Mesenchymal stem cell (in vitro differentiated cells and primary cell): ENCODE data around the gene PLBD1.

Experiments
- DNase-seq: peaks from one replicate; pipeline ENCODE4 v3.0.0-alpha.2; 2013
- H2AFZ ChIP-seq: one replicate; pipeline ENCODE4 v1.6.1; 2013; ENCODE audit warnings: low read depth, mild to moderate bottlenecking, control low read depth, inconsistent platforms, low read length, moderate library complexity
- H2AK5ac ChIP-seq: 2 replicates; pipeline ENCODE4 v1.6.1; 2013; ENCODE audit warnings: low read length, moderate library complexity, mild to moderate bottlenecking, inconsistent platforms; ENCODE audit not compliant: severe bottlenecking
- H2BK120ac ChIP-seq: one replicate; pipeline ENCODE4 v1.6.1; 2013; ENCODE audit warnings: low read depth, mild to moderate bottlenecking, inconsistent platforms, low read length, moderate library complexity
- H2BK12ac ChIP-seq, 2 experiments: one replicate each; pipeline ENCODE4 v1.6.1; 2013; ENCODE audit warnings: inconsistent platforms in 2 of 2, low read length in 2 of 2, mild to moderate bottlenecking in 2 of 2, moderate library complexity in 2 of 2, control low read depth in 1 of 2
- H2BK15ac ChIP-seq: one replicate; pipeline ENCODE4 v1.6.1; 2013; ENCODE audit warnings: mild to moderate bottlenecking, low read depth, inconsistent platforms; ENCODE audit not compliant: poor library complexity, severe bottlenecking
- H2BK5ac ChIP-seq: 2 replicates; pipeline ENCODE4 v1.6.1; 2013; ENCODE audit warnings: low read depth, mild to moderate bottlenecking, low read length, control low read depth, inconsistent platforms; ENCODE audit not compliant: poor library complexity, severe bottlenecking
- H3K14ac ChIP-seq, 2 experiments: one replicate each; pipeline ENCODE4 v1.6.1; 2013; ENCODE audit warnings: inconsistent platforms in 2 of 2, low read length in 2 of 2, control low read depth in 1 of 2, mild to moderate bottlenecking in 1 of 2, moderate library complexity in 1 of 2
- H3K18ac ChIP-seq, 2 experiments: one replicate each; pipeline ENCODE4 v1.6.1; 2013; ENCODE audit warnings: inconsistent platforms in 2 of 2, low read length in 2 of 2, control low read depth in 1 of 2, low read depth in 1 of 2, mild to moderate bottlenecking in 1 of 2
- H3K23ac ChIP-seq, 2 experiments: one replicate each; pipeline ENCODE4 v1.6.1; 2013; ENCODE audit warnings: inconsistent platforms in 2 of 2, low read length in 2 of 2, mild to moderate bottlenecking in 2 of 2, moderate library complexity in 2 of 2, control low read depth in 1 of 2
- H3K27ac ChIP-seq: 2 replicates; pipeline ENCODE4 v1.5.1; 2013; ENCODE audit warnings: mild to moderate bottlenecking, moderate library complexity, low read length, control low read depth, inconsistent platforms; ENCODE audit not compliant: poor library complexity, severe bottlenecking
- H3K27me3 ChIP-seq, 2 experiments: 2 replicates each; pipeline versions ENCODE4 v1.6.1 to v1.7.0; 2013; ENCODE audit warnings: low read length in 2 of 2, mild to moderate bottlenecking in 2 of 2, moderate library complexity in 2 of 2, control low read depth in 1 of 2, inconsistent platforms in 1 of 2; ENCODE audit not compliant: control insufficient read depth in 1 of 2, insufficient read depth in 1 of 2
- H3K36me3 ChIP-seq, 2 experiments: 2 replicates each; pipeline versions ENCODE4 v1.6.1 to v1.7.0; 2013; ENCODE audit warnings: low read length in 2 of 2, control low read depth in 1 of 2, inconsistent platforms in 1 of 2, low read depth in 1 of 2, mild to moderate bottlenecking in 1 of 2; ENCODE audit not compliant: insufficient read depth in 2 of 2, control insufficient read depth in 1 of 2
- H3K4ac ChIP-seq, 2 experiments: one replicate each; pipeline ENCODE4 v1.6.1; 2013; ENCODE audit warnings: inconsistent platforms in 2 of 2, low read length in 2 of 2, mild to moderate bottlenecking in 2 of 2, moderate library complexity in 2 of 2, control low read depth in 1 of 2, low read depth in 1 of 2
- H3K4me1 ChIP-seq: 2 replicates; pipeline ENCODE4 v1.6.1; 2013; ENCODE audit warnings: low read depth, low read length, control low read depth; ENCODE audit not compliant: control insufficient read depth, insufficient read depth
- H3K4me2 ChIP-seq: 2 replicates; pipeline ENCODE4 v1.6.1; 2013; ENCODE audit warnings: low read length, mild to moderate bottlenecking, inconsistent platforms; ENCODE audit not compliant: poor library complexity, severe bottlenecking
- H3K4me3 ChIP-seq, 2 experiments: 2 replicates each; pipeline versions ENCODE4 v1.5.1 to v1.7.0; 2013; ENCODE audit warnings: low read length in 2 of 2, mild to moderate bottlenecking in 2 of 2, control low read depth in 1 of 2, low read depth in 1 of 2; ENCODE audit not compliant: insufficient read depth in 1 of 2
- H3K79me1 ChIP-seq: replicated peaks from 2 replicates; pipeline ENCODE4 v1.6.1; 2013; ENCODE audit warnings: mild to moderate bottlenecking, control low read depth, low read length, inconsistent platforms; ENCODE audit not compliant: poor library complexity, severe bottlenecking
- H3K9ac ChIP-seq: 2 replicates; pipeline ENCODE4 v1.7.0; 2013; ENCODE audit warnings: mild to moderate bottlenecking, low read length, moderate library complexity
- H3K9me3 ChIP-seq: 2 replicates; pipeline ENCODE4 v1.7.0; 2013; ENCODE audit warnings: mild to moderate bottlenecking, low read length; ENCODE audit not compliant: control insufficient read depth
- H4K8ac ChIP-seq: one replicate; pipeline ENCODE4 v1.6.1; 2013; ENCODE audit warnings: inconsistent platforms, mild to moderate bottlenecking, low read length, moderate library complexity
- H4K91ac ChIP-seq: one replicate; pipeline ENCODE4 v1.6.1; 2013; ENCODE audit warnings: mild to moderate bottlenecking, low read length, inconsistent platforms
- WGBS: methylation state at CpG from one replicate; pipeline ENCODE4 v1.1.7; 2013; ENCODE audit warnings: mixed read lengths; 5-methylcytosine and 5-hydroxymethylcytosine counted together

Gene PLBD1

GRCh38 chr12:14601692-14602478 is 34.2 kb upstream of the PLBD1 start:
- Histone ChIP-seq H4K8ac (no peak overlapping the region), H3K36me3 (no peaks in the 10 kb centered on the region), H3K14ac (no peak overlapping the region), H3K27ac (no peak overlapping the region), H2BK12ac (no peak overlapping the region), H3K79me1 (no peaks in the 10 kb centered on the region), H2AK5ac (no peak overlapping the region), H2BK120ac (no peak overlapping the region), H2AFZ (no peak overlapping the region), H3K4me3 (no peak overlapping the region), H3K9me3 (peaks cover 53% of the 10 kb centered on the region), H3K4me1 (no peaks in the 10 kb centered on the region), H3K18ac (no peak overlapping the region), H3K4ac (no peak overlapping the region), H3K23ac (no peak overlapping the region), H2BK15ac (no peak overlapping the region), H3K4me2 (no peak overlapping the region), H4K91ac (no peak overlapping the region), H2BK5ac (no peak overlapping the region), H3K9ac (no peak overlapping the region), H3K27me3 (no peaks in the 10 kb centered on the region)
- DNase-seq, result no peak
- 82% methylated on average over 2 of the region's 4 CpGs for WGBS

GRCh38 chr12:14597480-14597879 is 29.8 kb upstream of the PLBD1 start:
- Histone ChIP-seq H3K9ac (no peak overlapping the region), H3K4ac (no peak overlapping the region), H2AFZ (no peak overlapping the region), H3K4me1 (no peaks in the 10 kb centered on the region), H2BK15ac (no peak overlapping the region), H3K27ac (no peak overlapping the region), H3K4me2 (no peak overlapping the region), H2BK12ac (no peak overlapping the region), H2BK120ac (no peak overlapping the region), H3K18ac (no peak overlapping the region), H3K79me1 (no peaks in the 10 kb centered on the region), H3K23ac (no peak overlapping the region), H2AK5ac (no peak overlapping the region), H3K14ac (no peak overlapping the region), H4K8ac (no peak overlapping the region), H3K36me3 (no peaks in the 10 kb centered on the region), H3K4me3 (no peak overlapping the region), H3K27me3 (no peaks in the 10 kb centered on the region), H4K91ac (no peak overlapping the region), H3K9me3 (peaks cover 14% of the 10 kb centered on the region), H2BK5ac (no peak overlapping the region)
- WGBS, result 81% methylated on average over 3 of the region's 3 CpGs
- no peak for DNase-seq

- Histone ChIP-seq H2BK120ac (no peak overlapping the region), H4K8ac (no peak overlapping the region)
- WGBS, result 83% methylated on average over 1 of the region's 1 CpG
Observed at GRCh38 chr12:14591719-14592118, 24.0 kb upstream of the PLBD1 start.

DNA sequence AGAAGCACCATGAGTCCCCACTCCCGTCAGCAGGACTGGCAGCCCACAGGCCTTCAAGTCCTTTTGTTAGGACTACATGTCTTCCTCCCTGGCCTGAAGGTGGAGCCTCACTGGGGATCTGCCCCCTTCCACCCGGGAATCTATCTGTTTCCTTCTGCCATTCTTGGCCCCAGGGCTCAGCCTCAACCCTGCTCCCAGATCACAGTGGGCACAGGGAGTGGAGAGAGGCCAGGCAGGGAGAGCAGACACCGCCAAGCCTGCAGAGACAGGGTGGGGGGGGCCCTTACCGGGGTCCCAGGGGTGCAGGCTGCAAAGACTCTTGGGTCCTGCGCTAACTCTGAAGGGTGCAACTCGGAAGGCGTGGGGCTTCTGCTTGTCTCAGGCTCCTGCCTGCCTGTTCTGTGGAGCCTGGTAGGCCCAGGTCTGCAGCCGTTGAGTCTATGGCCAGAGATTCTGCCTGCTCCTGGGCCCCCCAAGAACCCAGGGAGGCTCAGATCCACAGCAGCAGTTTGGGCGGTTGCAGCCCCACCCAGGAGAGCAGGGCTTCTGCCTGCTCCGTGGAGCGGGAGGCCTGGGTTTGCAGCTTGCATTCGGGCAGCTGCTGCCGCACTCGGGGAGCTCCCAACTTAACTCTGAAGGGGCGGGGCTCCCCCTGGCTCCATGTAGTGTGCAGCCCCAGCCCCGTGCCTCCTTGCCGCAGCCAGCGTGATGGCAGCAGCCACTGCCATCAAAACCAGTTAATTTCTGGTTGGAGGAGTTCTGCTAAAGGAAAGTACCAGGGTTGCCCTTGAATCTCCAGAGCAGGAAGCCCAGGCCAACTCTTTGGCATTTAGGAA is 21.7 kb upstream of the PLBD1 start:
- no peak overlapping the region for H3K9ac ChIP-seq
- peaks cover 0 to 3% of the 10 kb centered on the region in 2 experiments for H3K36me3 ChIP-seq
- no peak overlapping the region for H4K91ac ChIP-seq
- no peak overlapping the region for H2BK15ac ChIP-seq
- no peaks in the 10 kb centered on the region for H3K27me3 ChIP-seq
- H2BK120ac ChIP-seq, result no peak overlapping the region
- no peak overlapping the region for H2BK5ac ChIP-seq
- H3K4me3 ChIP-seq, result no peak overlapping the region
- no peaks in the 10 kb centered on the region for H3K79me1 ChIP-seq
- no peak overlapping the region for H2BK12ac ChIP-seq
- no peak overlapping the region for H3K18ac ChIP-seq
- no peaks in the 10 kb centered on the region for H3K9me3 ChIP-seq
- 82% methylated on average over 18 of the region's 18 CpGs for WGBS
- no peak overlapping the region for H3K14ac ChIP-seq
- H3K23ac ChIP-seq, result no peak overlapping the region
- no peak overlapping the region for H3K27ac ChIP-seq
- no peak for DNase-seq
- no peaks in the 10 kb centered on the region for H3K4me1 ChIP-seq
- H2AK5ac ChIP-seq, result no peak overlapping the region
- H4K8ac ChIP-seq, result no peak overlapping the region
- no peak overlapping the region for H3K4me2 ChIP-seq
- no peak overlapping the region for H2AFZ ChIP-seq
- H3K4ac ChIP-seq, result no peak overlapping the region

More at GRCh38 chr12:14591719-14592118, 24.0 kb upstream of the PLBD1 start:
- no peak overlapping the region for H2BK5ac ChIP-seq
- H3K27me3 ChIP-seq, result no peaks in the 10 kb centered on the region
- DNase-seq, result no peak
- H3K9ac ChIP-seq, result no peak overlapping the region
- H3K4me2 ChIP-seq, result no peak overlapping the region
- H3K18ac ChIP-seq, result no peak overlapping the region
- no peak overlapping the region for H4K91ac ChIP-seq
- H3K4me1 ChIP-seq, result no peaks in the 10 kb centered on the region
- H2AFZ ChIP-seq, result no peak overlapping the region
- no peaks in the 10 kb centered on the region for H3K79me1 ChIP-seq
- no peak overlapping the region for H2AK5ac ChIP-seq
- no peaks in the 10 kb centered on the region for H3K9me3 ChIP-seq
- no peak overlapping the region for H3K23ac ChIP-seq
- H3K4me3 ChIP-seq, result no peak overlapping the region
- H3K14ac ChIP-seq, result no peak overlapping the region
- H3K36me3 ChIP-seq, result peaks cover 0 to 3% of the 10 kb centered on the region in 2 experiments
- H3K4ac ChIP-seq, result no peak overlapping the region
- no peak overlapping the region for H2BK12ac ChIP-seq
- H2BK15ac ChIP-seq, result no peak overlapping the region
- H3K27ac ChIP-seq, result no peak overlapping the region
